Gastrocnemius medialis (tissue), 4 donors: Measurements from ENCODE around the gene PSMD1. TPM values are rescaled to one million over a fixed set of nuclear protein-coding genes. Genes with fewer than 3 reads are reported as not detected.
A peak's percentile ranks its signal among the peaks of the same experiment; 100 is the strongest.

Experiments used
- ATAC-seq, 2 donors: fragments of 150-250 bp; one replicate each; pipeline ENCODE4 v1.9.1; 2016
- DNase-seq, 2 donors: peaks; one replicate each; pipeline ENCODE4 v3.0.0-alpha.2; 2019
- H3K27ac ChIP-seq, 4 donors: fragments of 200-600 bp; sonication (generic); 1 replicate in 1 of 4; 2 replicates in 3 of 4; pipeline ENCODE4 v1.5.1; 2016 to 2018; ENCODE audit warnings: mild to moderate bottlenecking in 2 of 4, moderate library complexity in 1 of 4
- H3K27me3 ChIP-seq, 3 donors: fragments of 200-600 bp; sonication (generic) in 2 of 3; 1 replicate in 1 of 3; 2 replicates in 2 of 3; pipeline versions ENCODE4 v1.5.1 to v1.6.0; 2016 to 2019; ENCODE audit warnings: mild to moderate bottlenecking in 1 of 3, moderate library complexity in 1 of 3
- H3K36me3 ChIP-seq, 2 donors: fragments of 200-600 bp; sonication (generic) in 1 of 2; one replicate each; pipeline ENCODE4 v1.5.1; 2017 to 2018
- H3K4me1 ChIP-seq, 2 donors: fragments of 200-600 bp; sonication (generic) in 1 of 2; one replicate each; pipeline ENCODE4 v1.5.1; 2016 to 2017; ENCODE audit warnings: mild to moderate bottlenecking in 2 of 2
- H3K4me3 ChIP-seq, 4 donors: fragments of 200-600 bp; sonication (generic) in 3 of 4; 1 replicate in 1 of 4; 2 replicates in 3 of 4; pipeline ENCODE4 v1.5.1; 2016 to 2019; ENCODE audit warnings: mild to moderate bottlenecking in 2 of 4
- H3K9me3 ChIP-seq, 3 donors: fragments of 200-600 bp; sonication (generic) in 2 of 3; 1 replicate in 1 of 3; 2 replicates in 2 of 3; pipeline ENCODE4 v1.5.1; 2016 to 2019
- CTCF ChIP-seq, 5 experiments: fragments of 450-650 bp in 3 of 5; fragments of 200-600 bp in 2 of 5; sonication (generic) in 2 of 5; IDR thresholded peaks in 4 of 5; conservative IDR thresholded peaks in 1 of 5; 1 replicate in 4 of 5; 2 replicates in 1 of 5; pipeline ENCODE4 v1.5.1; 2016 to 2019; ENCODE audit warnings: antibody characterized with exemption in 5 of 5, mild to moderate bottlenecking in 3 of 5, moderate library complexity in 3 of 5
- POLR2A ChIP-seq, 2 donors: fragments of 450-650 bp; IDR thresholded peaks; one replicate each; pipeline ENCODE4 v1.6.1; 2017; ENCODE audit warnings: antibody characterized with exemption in 2 of 2, mild to moderate bottlenecking in 2 of 2, moderate library complexity in 2 of 2
- in situ Hi-C, 4 donors: fragments of 200-750 bp; cut with MboI; loops; one replicate each; pipeline versions ENCODE4 v1.15.0 to v1.8.0; 2017; ENCODE audit warnings: low sequenced_read_pairs in 4 of 4
- intact Hi-C: fragments of 100-400 bp; cut with DNase I; formaldehyde crosslinking; loops from one replicate; pipeline ENCODE4 v1.15.1; 2023; ENCODE audit warnings: low total_unique reads
- total RNA-seq, 4 donors: library from RNA; depleted of rRNA; stranded (reverse); fragments of >200 nt; gene quantifications; one replicate each; pipeline versions ENCODE4 v1.1.0 to v1.2.3, GENCODE V29; 2016

Gene PSMD1
- total RNA-seq, 4 donors from 2014 or later: 169 to 189 (median 182) TPM

GRCh38 chr2:231189571-231190495 lies 133.2 kb downstream of the PSMD1 start:
- peak overlapping the region; percentile 48 to 62 (median 53) for H3K4me3 ChIP-seq
- in situ Hi-C loops: no loop called here
- intact Hi-C loops: loop anchor here (5.0 kb wide), 1 partner anchor 88 kb away; no protein-coding TSS in a partner anchor
- peaks cover 10 to 11% of the 10 kb centered on the region in 2 donors for H3K4me1 ChIP-seq
- H3K36me3 ChIP-seq: no peaks in the 10 kb centered on the region
- DNase-seq: peak; percentile 20 to 60
- no peak for TF ChIP-seq CTCF (IDR thresholded peaks at IDR 0.05 in 4 of 5, conservative IDR thresholded peaks at IDR 0.05 in 1 of 5)
- TF ChIP-seq POLR2A (IDR thresholded peaks at IDR 0.05): no peak
- no peaks in the 10 kb centered on the region for H3K9me3 ChIP-seq
- peak; percentile 63 to 74 for ATAC-seq
- H3K27ac ChIP-seq: peak overlapping the region; percentile 81 to 90 (median 87)
- no peaks in the 10 kb centered on the region for H3K27me3 ChIP-seq

- Histone ChIP-seq H3K9me3 (no peaks in the 10 kb centered on the region), H3K36me3 (no peaks in the 10 kb centered on the region), H3K4me3 (peak overlapping the region; percentile 48 to 62 (median 53)), H3K27ac (peak overlapping the region; percentile 81 to 90 (median 87)), H3K4me1 (peaks cover 10 to 11% of the 10 kb centered on the region in 2 donors), H3K27me3 (no peaks in the 10 kb centered on the region)
- no peak for TF ChIP-seq POLR2A (IDR thresholded peaks at IDR 0.05)
- TF ChIP-seq CTCF (IDR thresholded peaks at IDR 0.05 in 4 of 5, conservative IDR thresholded peaks at IDR 0.05 in 1 of 5): peak in 1 of 5 experiments; percentile 25
- in situ Hi-C loops (no loop called here), intact Hi-C loops (loop anchor here (5.0 kb wide), 1 partner anchor 88 kb away; no protein-coding TSS in a partner anchor)
- ATAC-seq (peak; percentile 38 to 69), DNase-seq (peak; percentile 19 to 51)
These were observed 134.0 kb downstream of the PSMD1 start for GRCh38 chr2:231190531-231191197.

- DNase-seq: peak in 1 of 2 donors; percentile 23
- Histone ChIP-seq H3K27me3 (no peaks in the 10 kb centered on the region), H3K9me3 (no peaks in the 10 kb centered on the region), H3K4me3 (no peak overlapping the region), H3K27ac (peak overlapping the region in 1 of 4 donors; percentile 20), H3K36me3 (no peaks in the 10 kb centered on the region), H3K4me1 (peaks cover 10 to 11% of the 10 kb centered on the region in 2 donors)
- TF ChIP-seq CTCF (IDR thresholded peaks at IDR 0.05 in 4 of 5, conservative IDR thresholded peaks at IDR 0.05 in 1 of 5) (peak in 3 of 5 experiments; percentile 39 to 42 (median 40)), POLR2A (IDR thresholded peaks at IDR 0.05) (no peak)
- intact Hi-C loops: loop anchor here (5.0 kb wide), 1 partner anchor 90 kb away; no protein-coding TSS in a partner anchor
- no peak for ATAC-seq
- in situ Hi-C loops: no loop called here
These were observed 135.5 kb downstream of the PSMD1 start for GRCh38 chr2:231191896-231192872.

- ATAC-seq: no peak
- no peaks in the 10 kb centered on the region for H3K36me3 ChIP-seq
- no peaks in the 10 kb centered on the region for H3K27me3 ChIP-seq
These were observed 136.5 kb downstream of the PSMD1 start for GRCh38 chr2:231193216-231193615.

More at GRCh38 chr2:231193216-231193615, 136.5 kb downstream of the PSMD1 start:
- H3K4me1 ChIP-seq: peaks cover 10 to 18% of the 10 kb centered on the region in 2 donors
- no peak overlapping the region for H3K27ac ChIP-seq
- intact Hi-C loops (loop anchor here (5.0 kb wide), 1 partner anchor 91 kb away; no protein-coding TSS in a partner anchor), in situ Hi-C loops (no loop called here)
- no peak for DNase-seq
- no peaks in the 10 kb centered on the region for H3K9me3 ChIP-seq
- TF ChIP-seq CTCF (IDR thresholded peaks at IDR 0.05 in 4 of 5, conservative IDR thresholded peaks at IDR 0.05 in 1 of 5) (no peak), POLR2A (IDR thresholded peaks at IDR 0.05) (no peak)
- no peak overlapping the region for H3K4me3 ChIP-seq
